CD4-positive, alpha-beta memory T cell (primary cell): Measurements from ENCODE around the gene CARF. TPM values are rescaled to one million over a fixed set of nuclear protein-coding genes. Genes with fewer than 3 reads are reported as not detected.
A peak's percentile ranks its signal among the peaks of the same experiment; 100 is the strongest.

ENCODE experiments used
- CTCF ChIA-PET: fragments of 350-600 bp; sonication (Branson Sonifier 250); formaldehyde crosslinking; loops from one replicate; lab custom pipeline; 2021; ENCODE audit warnings: inconsistent platforms; ENCODE audit not compliant: partially characterized antibody; lab: Charles Lee
- POLR2A ChIA-PET: fragments of 350-600 bp; sonication (Branson Sonifier 250); formaldehyde crosslinking; loops from one replicate; lab custom pipeline; 2021; ENCODE audit not compliant: partially characterized antibody; lab: Charles Lee
- DNase-seq, 5 donors: peaks; one replicate each; pipeline versions ENCODE4 v3.0.0 to v3.0.0-alpha.2; 2020 to 2022; ENCODE audit warnings: mixed read lengths in 1 of 5
- H3K27ac ChIP-seq: one replicate; pipeline ENCODE4 v1.7.0; 2013; ENCODE audit warnings: low read depth, low read length
- H3K27me3 ChIP-seq: 2 replicates; pipeline ENCODE4 v1.7.0; 2013; ENCODE audit warnings: mild to moderate bottlenecking, low read length, moderate library complexity; ENCODE audit not compliant: insufficient read depth
- H3K36me3 ChIP-seq: 2 replicates; pipeline ENCODE4 v1.7.0; 2013; ENCODE audit warnings: mild to moderate bottlenecking, low read length, moderate library complexity; ENCODE audit not compliant: insufficient read depth
- H3K4me1 ChIP-seq: 2 replicates; pipeline ENCODE4 v1.7.0; 2013; ENCODE audit warnings: mild to moderate bottlenecking, low read length, moderate library complexity; ENCODE audit not compliant: insufficient read depth
- H3K4me3 ChIP-seq, 2 donors: one replicate each; pipeline ENCODE4 v1.7.0; 2013; ENCODE audit warnings: low read length in 2 of 2, mild to moderate bottlenecking in 1 of 2
- H3K9me3 ChIP-seq, 2 donors: one replicate each; pipeline ENCODE4 v1.7.0; 2013; ENCODE audit warnings: low read length in 2 of 2, control low read depth in 1 of 2; ENCODE audit not compliant: control insufficient read depth in 1 of 2
- H3K27ac Mint-ChIP-seq, 7 donors: one replicate each; pipeline ENCODE4 v1.8.0; 2020 to 2021; ENCODE audit warnings: mixed read lengths in 7 of 7, mild to moderate bottlenecking in 6 of 7, inconsistent platforms in 3 of 7, moderate library complexity in 3 of 7
- H3K27me3 Mint-ChIP-seq, 2 donors: one replicate each; pipeline ENCODE4 v1.8.0; 2020 to 2021; ENCODE audit warnings: mixed read lengths in 2 of 2
- H3K36me3 Mint-ChIP-seq, 2 donors: one replicate each; pipeline ENCODE4 v1.8.0; 2020 to 2021; ENCODE audit warnings: mixed read lengths in 2 of 2, inconsistent platforms in 1 of 2, mild to moderate bottlenecking in 1 of 2
- H3K4me1 Mint-ChIP-seq, 4 donors: one replicate each; pipeline ENCODE4 v1.8.0; 2020 to 2021; ENCODE audit warnings: mixed read lengths in 4 of 4, mild to moderate bottlenecking in 1 of 4
- H3K4me3 Mint-ChIP-seq, 8 donors: one replicate each; pipeline ENCODE4 v1.8.0; 2020 to 2021; ENCODE audit warnings: mixed read lengths in 8 of 8, mild to moderate bottlenecking in 7 of 8, moderate library complexity in 6 of 8, inconsistent platforms in 3 of 8
- H3K9me3 Mint-ChIP-seq, 8 donors: one replicate each; pipeline ENCODE4 v1.8.0; 2020 to 2021; ENCODE audit warnings: mixed read lengths in 8 of 8, mild to moderate bottlenecking in 5 of 8, inconsistent platforms in 3 of 8, moderate library complexity in 1 of 8
- intact Hi-C: fragments of 100-400 bp; cut with micrococcal nuclease; formaldehyde crosslinking; loops from one replicate; pipeline ENCODE4 v1.15.1; 2023
- polyA plus RNA-seq, 2 donors: library from polyadenylated mRNA; unstranded; fragments of 300-500 nt; fragmentation: Illumina TruSeq; gene quantifications; one replicate each; pipeline ENCODE4 v1.2.3, GENCODE V29; 2021
- total RNA-seq, 2 experiments: library from RNA; stranded (reverse); gene quantifications; one replicate each; pipeline ENCODE4 v1.2.3, GENCODE V29; 2021

CARF gene
- total and polyA plus RNA-seq, 4 experiments from 2014 or later, result 1.9 to 27.6 (median 14.9) TPM

DNA sequence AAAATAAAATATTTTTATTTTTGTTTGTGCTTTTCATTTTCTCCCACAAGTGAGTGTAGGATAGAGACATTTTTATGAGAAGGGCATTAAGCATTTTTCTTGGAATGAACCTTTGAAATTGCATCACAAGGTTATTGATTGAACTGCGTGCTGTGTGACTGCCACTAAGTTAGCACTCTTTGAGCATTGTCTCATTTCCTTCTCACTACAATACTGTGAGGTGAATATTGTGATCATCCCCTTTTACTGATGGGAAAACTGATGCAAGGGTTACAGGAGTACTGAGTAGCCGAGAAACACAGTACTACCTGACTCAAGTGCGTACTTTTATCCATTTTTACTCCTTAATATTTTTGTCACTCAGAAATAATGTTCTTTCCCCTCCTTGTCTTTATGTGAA, 104.6 kb downstream of the CARF start:
- H3K4me1 ChIP-seq, result peaks cover 32% of the 10 kb centered on the region
- no peaks in the 10 kb centered on the region for H3K27me3 ChIP-seq
- Mint-ChIP-seq H3K36me3 (peaks cover 0 to 10% of the 10 kb centered on the region in 2 donors), H3K4me1 (peaks cover 28 to 48% (median 34%) of the 10 kb centered on the region in 4 donors), H3K27ac (peak overlapping the region in 3 of 7 donors; percentile 58 to 82 (median 66)), H3K27me3 (no peaks in the 10 kb centered on the region), H3K4me3 (peak overlapping the region in 3 of 8 donors; percentile 24 to 49 (median 44)), H3K9me3 (no peaks in the 10 kb centered on the region)
- ChIA-PET POLR2A (no interaction called here), CTCF (no interaction called here)
- no peak overlapping the region for H3K4me3 ChIP-seq
- DNase-seq, result no peak
- no peak overlapping the region for H3K27ac ChIP-seq
- intact Hi-C loops, result loop anchor here (10.0 kb wide), 1 partner anchor 142 kb away; the partner anchor contains the start of gene ICA1L
- H3K36me3 ChIP-seq, result no peaks in the 10 kb centered on the region
- H3K9me3 ChIP-seq, result no peaks in the 10 kb centered on the region

DNA sequence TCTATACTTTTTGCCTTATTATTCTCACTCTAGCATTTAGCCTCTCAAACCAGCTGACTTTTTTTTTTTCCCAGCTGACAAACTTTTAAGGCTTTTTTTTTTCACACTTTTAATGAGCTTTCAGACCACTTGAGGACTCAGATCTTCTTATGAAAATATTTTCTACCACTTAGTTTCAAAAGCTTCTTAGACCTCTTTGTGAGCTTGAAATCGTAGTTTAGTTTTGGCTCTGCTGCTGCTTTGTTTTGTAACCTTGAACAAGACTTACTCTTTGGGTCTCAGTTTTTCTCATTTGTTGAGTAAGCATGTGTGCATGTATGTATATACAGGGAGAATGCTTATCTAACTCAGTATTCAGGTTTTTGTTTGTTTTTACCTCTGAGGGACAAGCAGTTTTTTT, 106.1 kb downstream of the CARF start:
- Histone ChIP-seq H3K27me3 (no peaks in the 10 kb centered on the region), H3K4me1 (peaks cover 32% of the 10 kb centered on the region), H3K4me3 (no peak overlapping the region), H3K36me3 (no peaks in the 10 kb centered on the region), H3K9me3 (no peaks in the 10 kb centered on the region), H3K27ac (no peak overlapping the region)
- ChIA-PET CTCF (no interaction called here), POLR2A (no interaction called here)
- Mint-ChIP-seq H3K4me1 (peaks cover 26 to 48% (median 34%) of the 10 kb centered on the region in 4 donors), H3K36me3 (peaks cover 0 to 10% of the 10 kb centered on the region in 2 donors), H3K27me3 (no peaks in the 10 kb centered on the region), H3K4me3 (peak overlapping the region in 6 of 8 donors; percentile 0 to 55 (median 10)), H3K9me3 (no peaks in the 10 kb centered on the region), H3K27ac (peak overlapping the region in 5 of 7 donors; percentile 0 to 50 (median 30))
- no peak for DNase-seq
- intact Hi-C loops, result loop anchor here (10.0 kb wide), 1 partner anchor 143 kb away; the partner anchor contains the start of gene ICA1L

GRCh38 chr2:203019142-203019541, 107.1 kb downstream of the CARF start:
- no peak overlapping the region for H3K27ac ChIP-seq
- intact Hi-C loops, result loop anchor here (10.0 kb wide), 1 partner anchor 144 kb away; the partner anchor contains the start of gene ICA1L
- Mint-ChIP-seq H3K27me3 (no peaks in the 10 kb centered on the region), H3K4me1 (peaks cover 24 to 43% (median 31%) of the 10 kb centered on the region in 4 donors), H3K4me3 (peak overlapping the region in 1 of 8 donors; percentile 1), H3K27ac (no peak overlapping the region), H3K36me3 (peaks cover 4 to 8% of the 10 kb centered on the region in 2 donors), H3K9me3 (no peaks in the 10 kb centered on the region)
- no peak for DNase-seq
- H3K27me3 ChIP-seq, result no peaks in the 10 kb centered on the region
- H3K36me3 ChIP-seq, result no peaks in the 10 kb centered on the region
- POLR2A ChIA-PET, result no interaction called here
- H3K4me3 ChIP-seq, result no peak overlapping the region
- peaks cover 23% of the 10 kb centered on the region for H3K4me1 ChIP-seq
- CTCF ChIA-PET, result no interaction called here
- no peaks in the 10 kb centered on the region for H3K9me3 ChIP-seq

DNA sequence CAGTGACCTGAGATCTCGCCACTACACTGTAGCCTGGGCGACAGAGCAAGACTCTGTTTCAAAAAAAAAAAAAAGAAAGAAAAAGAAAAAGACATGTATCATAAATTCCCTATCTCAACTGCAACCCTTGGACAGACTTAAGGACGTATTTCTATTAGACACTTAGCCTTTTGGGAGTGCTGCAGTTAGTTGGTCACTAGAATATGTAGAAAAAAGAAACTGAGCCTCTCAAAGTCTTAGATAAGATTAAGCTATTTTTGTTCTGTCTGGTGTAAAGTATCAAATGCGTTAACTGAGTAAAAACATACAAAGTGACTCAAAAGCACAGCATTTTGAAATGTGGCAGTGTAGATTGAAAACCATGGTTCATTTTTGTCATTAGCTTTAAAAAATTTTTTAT, 109.9 kb downstream of the CARF start:
- intact Hi-C loops, result no loop called here
- H3K4me1 Mint-ChIP-seq, result peaks cover 16 to 20% (median 19%) of the 10 kb centered on the region in 4 donors
- CTCF ChIA-PET, result no interaction called here

DNA sequence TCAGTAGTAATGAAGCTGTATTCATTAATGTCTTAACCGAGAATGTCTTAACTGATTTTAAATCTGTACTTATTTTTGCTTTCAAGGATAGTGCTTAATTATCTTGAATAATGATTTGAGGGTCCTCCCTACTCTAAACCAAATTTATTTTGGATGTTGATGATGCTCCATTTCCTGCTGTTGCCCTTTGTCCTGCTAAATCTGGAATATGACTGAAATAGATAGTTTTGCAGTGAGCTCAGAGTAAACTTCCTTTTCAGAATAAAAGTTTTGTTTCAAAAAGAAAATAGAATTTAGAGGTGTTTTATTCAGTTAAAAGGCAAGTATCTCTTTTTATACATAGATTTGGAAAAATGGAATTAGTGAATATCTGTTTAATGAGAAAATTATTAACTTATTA, 110.7 kb downstream of the CARF start:
- H3K36me3 Mint-ChIP-seq, result peaks cover 0 to 4% of the 10 kb centered on the region in 2 donors
- H3K36me3 ChIP-seq, result no peaks in the 10 kb centered on the region
- no peaks in the 10 kb centered on the region for H3K9me3 ChIP-seq
- H3K27ac Mint-ChIP-seq, result peak overlapping the region in 1 of 7 donors; percentile 9
- intact Hi-C loops, result no loop called here
- ChIA-PET POLR2A (interaction anchor here (0.9 kb wide), 1 partner anchor 10 kb away, joined by 4 read pairs; no protein-coding TSS in a partner anchor), CTCF (no interaction called here)
- H3K4me1 ChIP-seq, result peaks cover 10% of the 10 kb centered on the region
- H3K4me3 ChIP-seq, result no peak overlapping the region
- no peaks in the 10 kb centered on the region for H3K27me3 Mint-ChIP-seq
- H3K4me1 Mint-ChIP-seq, result peaks cover 14 to 18% (median 17%) of the 10 kb centered on the region in 4 donors
- H3K27me3 ChIP-seq, result no peaks in the 10 kb centered on the region
- no peak for DNase-seq
- H3K9me3 Mint-ChIP-seq, result no peaks in the 10 kb centered on the region
- H3K27ac ChIP-seq, result no peak overlapping the region
- no peak overlapping the region for H3K4me3 Mint-ChIP-seq

More for the DNA sequence above, 109.9 kb downstream of the CARF start:
- H3K27ac Mint-ChIP-seq, result no peak overlapping the region
- Histone ChIP-seq H3K27me3 (no peaks in the 10 kb centered on the region), H3K4me3 (no peak overlapping the region), H3K9me3 (no peaks in the 10 kb centered on the region), H3K36me3 (no peaks in the 10 kb centered on the region), H3K4me1 (peaks cover 11% of the 10 kb centered on the region), H3K27ac (no peak overlapping the region)
- H3K27me3 Mint-ChIP-seq, result no peaks in the 10 kb centered on the region
- H3K9me3 Mint-ChIP-seq, result no peaks in the 10 kb centered on the region
- H3K4me3 Mint-ChIP-seq, result no peak overlapping the region
- POLR2A ChIA-PET, result interaction anchor here (0.9 kb wide), 1 partner anchor 11 kb away, joined by 4 read pairs; no protein-coding TSS in a partner anchor
- H3K36me3 Mint-ChIP-seq, result peaks cover 0 to 4% of the 10 kb centered on the region in 2 donors
- DNase-seq, result no peak

GRCh38 chr2:203025592-203025991, 113.5 kb downstream of the CARF start:
- Mint-ChIP-seq H3K27ac (no peak overlapping the region), H3K4me3 (no peak overlapping the region), H3K4me1 (peaks cover 0 to 4% (median 2%) of the 10 kb centered on the region in 4 donors), H3K9me3 (no peaks in the 10 kb centered on the region), H3K27me3 (no peaks in the 10 kb centered on the region), H3K36me3 (peaks cover 0 to 4% of the 10 kb centered on the region in 2 donors)
- no peaks in the 10 kb centered on the region for H3K36me3 ChIP-seq
- POLR2A ChIA-PET, result no interaction called here
- no peaks in the 10 kb centered on the region for H3K27me3 ChIP-seq
- no peak overlapping the region for H3K4me3 ChIP-seq
- no peaks in the 10 kb centered on the region for H3K4me1 ChIP-seq
- CTCF ChIA-PET, result no interaction called here
- DNase-seq, result no peak
- intact Hi-C loops, result no loop called here
- no peak overlapping the region for H3K27ac ChIP-seq
- no peaks in the 10 kb centered on the region for H3K9me3 ChIP-seq

GRCh38 chr2:203030545-203030944, 118.5 kb downstream of the CARF start:
- no peaks in the 10 kb centered on the region for H3K4me1 ChIP-seq
- no peak overlapping the region for H3K4me3 ChIP-seq
- H3K4me3 Mint-ChIP-seq, result no peak overlapping the region
- ChIA-PET POLR2A (no interaction called here), CTCF (no interaction called here)
- H3K4me1 Mint-ChIP-seq, result peaks cover 0 to 8% (median 2%) of the 10 kb centered on the region in 4 donors
- no peaks in the 10 kb centered on the region for H3K27me3 Mint-ChIP-seq
- no peak overlapping the region for H3K27ac ChIP-seq
- no peak for DNase-seq
- no peak overlapping the region for H3K27ac Mint-ChIP-seq
- peaks cover 0 to 5% of the 10 kb centered on the region in 2 donors for H3K36me3 Mint-ChIP-seq
- H3K36me3 ChIP-seq, result no peaks in the 10 kb centered on the region
- intact Hi-C loops, result no loop called here
- H3K9me3 ChIP-seq, result no peaks in the 10 kb centered on the region
- no peaks in the 10 kb centered on the region for H3K9me3 Mint-ChIP-seq
- no peaks in the 10 kb centered on the region for H3K27me3 ChIP-seq
